Activated CD4-positive, alpha-beta T cell treated with anti-CD3 and anti-CD28 coated beads for 24 hours (primary cell): ENCODE results near the gene RASSF7.

Experiments
- DNase-seq, 2 donors: peaks; one replicate each; pipeline ENCODE4 v3.0.0-alpha.2; 2020; ENCODE audit warnings: low read depth in 2 of 2

Gene RASSF7

DNA sequence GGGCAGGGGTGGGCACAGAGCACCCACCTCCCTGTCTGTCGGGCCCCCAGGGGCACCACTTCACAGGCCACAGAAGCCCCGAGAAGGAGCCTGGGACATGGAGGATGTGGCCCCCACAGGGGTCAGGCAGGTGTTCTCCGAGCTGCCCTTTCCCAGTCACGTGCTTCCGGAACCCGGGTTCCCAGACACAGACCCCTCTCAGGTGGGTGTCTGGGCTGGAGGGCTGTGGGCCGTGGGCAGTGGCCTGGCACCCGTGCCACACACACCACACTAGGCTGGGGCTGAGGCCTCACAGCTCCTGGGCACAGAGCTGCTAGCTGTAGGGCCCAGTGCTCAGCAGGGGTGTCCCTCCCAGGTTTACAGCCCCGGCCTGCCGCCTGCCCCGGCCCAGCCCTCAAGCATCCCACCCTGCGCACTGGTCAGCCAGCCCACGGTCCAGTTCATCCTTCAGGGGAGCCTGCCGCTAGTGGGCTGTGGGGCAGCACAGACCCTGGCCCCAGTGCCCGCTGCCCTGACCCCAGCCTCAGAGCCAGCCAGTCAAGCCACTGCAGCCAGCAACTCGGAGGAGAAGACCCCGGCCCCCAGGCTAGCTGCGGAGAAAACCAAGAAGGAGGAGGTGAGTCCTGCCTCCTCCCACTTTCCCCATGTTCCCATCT is 49.5 kb downstream of the RASSF7 start:
- DNase-seq = no peak

GRCh38 chr11:611001-611996 is 50.5 kb downstream of the RASSF7 start:
- no peak for DNase-seq

- DNase-seq = no peak
Observed at GRCh38 chr11:612201-612960, 51.6 kb downstream of the RASSF7 start.

- no peak for DNase-seq
Observed at GRCh38 chr11:612961-613300, 52.2 kb downstream of the RASSF7 start.

GRCh38 chr11:613369-613968 is 52.7 kb downstream of the RASSF7 start:
- DNase-seq = peak; percentile 79 to 81
